Stimulated activated CD8-positive, alpha-beta memory T cell treated with anti-CD3 and anti-CD28 coated beads, Interleukin-12 subunit alpha, Interleukin-12 subunit beta, amount 100 ng/mL, for 1 hour (primary cell): ENCODE data around the gene TRPC4AP.
"Not testable (repeated sequence)": the region's sequence is repeated elsewhere in the genome, so short reads cannot be mapped to it uniquely, and the experiment has no call there.

Experiments
- DNase-seq: peaks from one replicate; pipeline ENCODE4 v3.0.0-alpha.2; 2020; ENCODE audit warnings: low read depth

TRPC4AP gene

DNA sequence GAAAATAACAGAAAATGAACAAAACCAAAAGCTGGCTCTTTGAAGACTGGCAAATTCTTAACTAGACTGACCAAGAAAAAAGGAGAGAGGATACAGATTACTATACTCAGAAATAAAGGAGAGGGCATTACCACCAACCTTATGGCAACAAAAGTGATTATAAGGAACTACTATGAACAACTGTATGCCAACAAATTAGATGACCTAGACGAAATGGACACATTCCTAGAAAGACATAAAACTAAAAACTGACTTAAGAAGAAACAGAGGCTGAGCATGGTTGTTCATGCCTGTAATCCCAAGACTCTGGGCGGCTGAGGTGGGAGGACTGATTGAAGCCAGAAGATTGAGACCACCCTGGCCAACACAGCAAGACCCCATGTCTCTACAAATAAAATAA is 33.5 kb downstream of the TRPC4AP start:
- DNase-seq: no peak

DNA sequence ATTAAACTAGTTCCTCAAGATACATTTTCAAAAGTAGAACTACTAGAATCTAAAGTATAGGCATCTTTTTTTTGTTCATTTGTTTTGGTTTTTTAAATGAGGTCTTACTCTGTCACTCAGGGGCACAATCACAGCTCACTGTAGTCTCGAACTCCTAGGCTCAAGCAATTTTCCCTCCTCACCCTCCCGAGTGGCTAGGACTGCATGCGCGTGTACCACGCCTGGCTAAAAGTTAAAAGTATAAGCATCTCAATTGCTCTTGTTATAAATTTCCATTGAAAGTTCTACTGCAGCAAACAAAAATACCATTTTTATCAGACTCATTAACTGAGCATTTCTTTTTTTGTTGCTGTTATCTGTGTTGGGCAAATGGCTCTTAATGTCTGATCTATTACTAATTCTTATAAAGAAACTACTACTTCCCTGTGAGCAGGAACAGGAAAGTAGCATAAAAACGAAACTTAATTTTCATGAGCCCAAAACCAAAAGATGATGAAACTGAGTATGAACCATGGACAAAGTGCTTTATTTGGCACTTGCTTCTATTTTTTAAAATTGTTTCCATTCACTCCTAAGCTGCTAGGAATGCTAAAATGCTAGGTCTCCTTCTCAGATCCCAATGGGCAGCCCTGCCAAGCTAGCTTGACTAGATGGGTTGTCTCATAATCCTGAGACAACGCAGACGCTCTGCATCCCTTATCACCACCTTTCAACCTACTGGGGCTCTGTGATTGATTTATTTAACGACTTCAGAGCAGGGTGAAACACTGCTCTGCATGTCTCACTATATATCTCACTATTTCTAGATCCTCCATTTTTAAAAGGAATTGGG is 36.9 kb downstream of the TRPC4AP start:
- DNase-seq: no peak

GRCh38 chr20:35054814-35055213 is 37.8 kb downstream of the TRPC4AP start:
- DNase-seq: no peak

GRCh38 chr20:35052616-35053015 is 40.0 kb downstream of the TRPC4AP start:
- not testable (repeated sequence) for DNase-seq

DNA sequence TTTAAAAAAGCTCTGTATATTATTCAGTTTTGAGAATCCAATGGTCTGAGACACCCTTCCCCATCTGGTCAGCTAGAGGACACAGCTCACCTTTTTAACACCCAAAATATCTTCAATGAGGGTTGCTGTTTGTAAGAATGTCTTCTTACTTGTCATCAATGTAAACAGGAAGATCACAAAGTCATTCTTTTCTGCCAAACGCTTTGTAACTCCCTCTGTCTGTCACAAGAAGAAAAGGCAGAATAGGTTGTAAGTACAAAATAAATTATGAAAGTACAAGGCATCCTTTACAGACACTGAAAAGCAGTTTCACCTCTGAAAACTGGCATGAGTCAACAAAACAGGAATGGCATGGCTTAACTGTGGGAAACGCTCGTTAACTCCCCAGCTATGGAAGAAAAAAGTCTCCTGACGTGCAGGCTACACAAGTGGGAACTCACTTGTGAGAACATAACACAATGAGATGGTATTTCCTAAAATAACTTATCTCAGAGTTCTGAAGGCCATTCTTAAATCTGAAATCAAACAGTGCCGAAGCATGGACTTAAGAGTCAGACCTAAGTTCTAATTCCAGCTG is 42.7 kb downstream of the TRPC4AP start:
- DNase-seq: no peak

DNA sequence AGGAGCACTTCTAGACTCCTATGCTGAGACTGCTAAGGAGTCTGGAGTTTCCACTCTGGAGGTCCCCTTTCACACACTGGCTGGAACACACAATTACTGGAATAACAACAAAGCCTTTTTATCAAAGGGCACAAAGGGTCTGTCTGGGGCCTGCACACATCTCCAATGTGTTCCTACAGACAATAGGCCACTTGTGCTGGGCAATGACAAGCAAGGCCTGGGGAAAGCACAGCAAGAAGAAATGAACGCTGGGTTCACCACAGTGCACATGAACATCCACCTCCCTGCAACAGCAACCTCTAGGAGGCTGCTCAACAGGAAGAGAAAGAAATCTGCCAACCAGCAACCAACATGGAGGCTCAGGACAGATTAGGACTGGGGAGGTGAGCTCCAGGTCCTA is 43.9 kb downstream of the TRPC4AP start:
- no peak for DNase-seq

DNA sequence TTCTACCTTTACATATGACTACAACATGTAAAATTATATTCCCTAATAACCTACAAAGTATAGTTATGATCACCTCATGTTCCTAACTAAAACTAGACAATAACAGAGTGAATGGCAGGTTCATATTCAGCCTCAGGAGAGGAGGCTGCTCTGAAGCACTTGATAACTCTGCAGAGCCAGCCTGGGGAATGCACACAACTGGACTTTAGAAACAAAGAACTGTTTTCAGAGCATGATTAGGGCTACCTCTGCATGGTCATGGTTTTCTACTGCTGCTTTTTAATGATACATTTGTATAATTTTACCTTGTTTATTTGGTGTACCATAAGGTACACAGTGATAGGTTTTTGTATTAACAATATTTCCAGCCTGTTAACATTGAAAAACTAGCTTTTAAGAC is 50.3 kb downstream of the TRPC4AP start:
- DNase-seq: no peak

GRCh38 chr20:35040646-35041045 is 52.0 kb downstream of the TRPC4AP start:
- no peak for DNase-seq

DNA sequence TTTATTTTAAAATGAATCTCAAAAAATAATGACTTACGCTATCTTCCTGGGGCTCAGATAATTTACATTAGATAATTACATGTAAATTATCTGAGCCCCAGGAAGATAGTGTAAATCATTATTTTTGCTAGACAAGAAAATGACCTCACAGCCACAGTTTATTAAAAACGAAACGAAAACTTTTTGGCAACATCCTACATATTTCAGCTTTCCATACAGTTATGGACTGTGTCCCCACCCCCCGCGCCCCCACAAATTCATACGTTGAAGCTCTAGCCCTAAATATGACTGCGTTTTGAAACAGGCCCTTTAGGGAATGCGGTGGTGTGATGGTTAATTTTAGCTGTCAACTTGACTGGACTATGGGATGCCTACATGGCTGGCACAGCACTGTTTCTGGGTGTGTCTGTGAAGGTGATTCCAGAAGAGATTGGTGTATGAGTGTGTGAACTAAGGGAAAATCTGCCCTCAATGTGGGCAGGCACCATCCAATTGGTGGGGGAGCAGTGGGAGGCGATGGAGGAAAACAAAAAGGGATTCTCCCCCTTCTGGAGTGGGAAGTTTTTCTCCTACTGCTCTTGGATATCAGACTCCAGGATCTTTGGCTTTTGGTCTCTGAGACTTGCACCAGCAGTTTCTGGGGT is 52.6 kb downstream of the TRPC4AP start:
- no peak for DNase-seq

DNA sequence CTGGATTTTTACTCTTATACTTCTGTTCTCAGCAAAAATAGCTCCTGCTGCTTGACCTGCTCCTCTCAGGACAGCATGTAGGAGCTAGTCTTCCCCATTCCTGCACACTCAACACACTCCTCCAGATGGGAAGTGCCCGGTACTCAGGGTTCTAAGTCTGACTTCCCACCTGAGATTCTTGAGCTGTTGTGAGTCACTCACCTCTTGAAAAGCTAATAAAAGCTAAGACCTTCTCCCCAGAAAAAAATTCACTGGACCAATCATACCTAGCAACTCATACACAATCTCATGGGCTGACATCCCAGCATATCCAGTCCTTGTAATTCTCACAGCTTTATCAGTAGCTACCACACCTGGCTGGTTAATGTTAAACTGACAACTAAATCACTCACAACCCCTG is 53.5 kb downstream of the TRPC4AP start:
- no peak for DNase-seq

- DNase-seq: no peak
Observed at GRCh38 chr20:35034145-35034544, 58.5 kb downstream of the TRPC4AP start.

GRCh38 chr20:35030136-35030535 is 62.5 kb downstream of the TRPC4AP start:
- no peak for DNase-seq

GRCh38 chr20:35027301-35027700 is 65.3 kb downstream of the TRPC4AP start:
- no peak for DNase-seq

- DNase-seq: no peak
Observed at GRCh38 chr20:35025116-35025515, 67.5 kb downstream of the TRPC4AP start.

GRCh38 chr20:35023624-35024023 is 69.0 kb downstream of the TRPC4AP start:
- no peak for DNase-seq

DNA sequence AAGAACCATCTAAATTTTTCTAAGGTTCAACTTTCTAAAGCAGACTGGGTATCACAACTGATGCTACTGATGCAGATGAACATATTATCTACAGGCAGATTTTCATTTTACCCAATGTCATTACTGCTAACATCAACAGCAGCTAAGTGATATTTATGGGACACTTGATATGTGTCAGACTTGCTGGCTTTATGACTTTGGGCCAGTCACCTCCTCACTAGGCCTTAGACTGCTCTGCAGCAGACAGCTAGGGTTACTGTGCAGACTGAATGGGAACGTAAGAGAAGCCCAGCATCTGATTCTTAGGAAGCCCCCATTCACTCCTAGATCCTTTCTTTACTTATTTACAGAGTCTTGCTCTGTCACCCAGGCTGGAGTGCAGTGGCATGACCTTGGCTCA is 70.8 kb downstream of the TRPC4AP start:
- DNase-seq: no peak

DNA sequence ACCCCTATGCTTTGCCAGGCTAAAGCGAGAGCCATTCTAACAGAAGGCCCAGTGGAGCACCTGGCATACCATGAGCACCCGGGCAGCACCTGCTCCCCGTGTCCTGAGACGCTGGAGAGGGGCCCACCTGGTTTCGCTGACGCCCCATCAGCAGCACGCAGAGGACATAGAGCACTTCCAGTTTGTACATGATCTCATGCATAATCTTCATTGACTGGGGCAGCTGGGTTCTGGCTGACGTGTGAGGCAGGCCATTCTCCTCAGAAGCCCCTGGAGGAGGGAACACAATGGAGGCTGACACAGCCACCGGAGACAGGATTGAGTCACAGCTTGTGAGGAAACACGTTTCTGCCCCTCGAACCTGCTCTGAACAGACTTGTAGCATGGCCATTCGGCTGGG is 71.5 kb downstream of the TRPC4AP start:
- no peak for DNase-seq

- no peak for DNase-seq
Observed at GRCh38 chr20:35020108-35020928, 72.3 kb downstream of the TRPC4AP start.

GRCh38 chr20:35018590-35019371 is 73.8 kb downstream of the TRPC4AP start:
- no peak for DNase-seq

GRCh38 chr20:35017099-35017835 is 75.3 kb downstream of the TRPC4AP start:
- no peak for DNase-seq

DNA sequence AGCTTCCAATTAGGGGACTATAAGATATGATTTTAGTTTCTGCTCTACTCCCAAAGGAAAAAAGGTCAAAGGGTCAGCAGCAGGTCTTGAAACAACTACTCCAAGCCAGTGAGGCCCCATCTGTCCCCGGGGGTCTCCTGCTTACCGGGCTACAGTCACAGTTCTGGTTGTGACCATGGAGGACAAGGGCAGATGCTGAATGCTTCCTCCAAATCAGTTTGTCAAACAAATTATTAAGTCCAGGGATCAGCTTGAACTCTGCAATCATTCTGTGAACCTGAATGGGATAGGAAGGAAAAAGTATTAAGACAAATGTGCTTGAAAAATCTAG is 76.8 kb downstream of the TRPC4AP start:
- no peak for DNase-seq
